NOMO-1 treated with DMSO at 0.1 percent for 48 hours (cell line): ENCODE results near the gene PRR19.
A peak's percentile ranks its signal among the peaks of the same experiment; 100 is the strongest.

Experiments used
- DNase-seq: peaks from one replicate; lab custom pipeline; 2025; ENCODE audit not compliant: unreplicated experiment; lab: John Stamatoyannopoulos, UW

The PRR19 gene

GRCh38 chr19:42270346-42271044, 31.4 kb upstream of the PRR19 start:
- peak; percentile 78 for DNase-seq

- DNase-seq, result no peak
These were observed 30.9 kb upstream of the PRR19 start for GRCh38 chr19:42271045-42271419.

- DNase-seq, result no peak
These were observed 29.9 kb upstream of the PRR19 start for GRCh38 chr19:42271861-42272534.

- no peak for DNase-seq
These were observed 29.4 kb upstream of the PRR19 start for GRCh38 chr19:42272535-42272897.

GRCh38 chr19:42272989-42273406, 28.9 kb upstream of the PRR19 start:
- DNase-seq, result no peak

- DNase-seq, result no peak
These were observed 28.4 kb upstream of the PRR19 start for GRCh38 chr19:42273407-42274064.

- no peak for DNase-seq
These were observed 27.8 kb upstream of the PRR19 start for GRCh38 chr19:42274065-42274682.

GRCh38 chr19:42275103-42275502, 26.8 kb upstream of the PRR19 start:
- DNase-seq, result no peak

GRCh38 chr19:42275517-42275916, 26.4 kb upstream of the PRR19 start:
- DNase-seq, result no peak

GRCh38 chr19:42276284-42276683, 25.6 kb upstream of the PRR19 start:
- no peak for DNase-seq

GRCh38 chr19:42276821-42277220, 25.1 kb upstream of the PRR19 start:
- no peak for DNase-seq

GRCh38 chr19:42277821-42278451, 24.0 kb upstream of the PRR19 start:
- DNase-seq, result no peak

- no peak for DNase-seq
These were observed 23.3 kb upstream of the PRR19 start for GRCh38 chr19:42278452-42279154.

GRCh38 chr19:42279155-42279901, 22.6 kb upstream of the PRR19 start:
- DNase-seq, result no peak

- peak; percentile 75 for DNase-seq
These were observed 21.8 kb upstream of the PRR19 start for GRCh38 chr19:42279902-42280814.

- no peak for DNase-seq
These were observed 21.2 kb upstream of the PRR19 start for GRCh38 chr19:42280815-42281145.

GRCh38 chr19:42281146-42281826, 20.6 kb upstream of the PRR19 start:
- peak; percentile 16 for DNase-seq
